ENCODE measurements around the gene GALR3. TPM values are rescaled to one million over a fixed set of nuclear protein-coding genes. Genes with fewer than 3 reads are reported as not detected.

GALR3 gene
- total RNA-seq, 1 donor from 2014 or later: not detected

GRCh38 chr22:37854946-37855345 is 31.8 kb downstream of the GALR3 start:
- no peak overlapping the region for H3K27ac Mint-ChIP-seq (ENCODE audit: unreplicated experiment)
- no peaks in the 10 kb centered on the region for H3K9me3 Mint-ChIP-seq (ENCODE audit: unreplicated experiment)
- TF ChIP-seq CTCF (IDR thresholded peaks at IDR 0.05; ENCODE audit: unreplicated experiment): no peak

GRCh38 chr22:37855462-37855861 is 32.3 kb downstream of the GALR3 start:
- H3K27me3 Mint-ChIP-seq (ENCODE audit: unreplicated experiment): peaks cover 4% of the 10 kb centered on the region
- H3K4me3 Mint-ChIP-seq (ENCODE audit: unreplicated experiment): no peak overlapping the region
- H3K27ac Mint-ChIP-seq (ENCODE audit: unreplicated experiment): no peak overlapping the region
- peaks cover 5% of the 10 kb centered on the region for H3K4me1 Mint-ChIP-seq (ENCODE audit: unreplicated experiment)
- H3K36me3 Mint-ChIP-seq (ENCODE audit: low read depth, unreplicated experiment): peaks cover 37% of the 10 kb centered on the region
- TF ChIP-seq CTCF (IDR thresholded peaks at IDR 0.05; ENCODE audit: unreplicated experiment): no peak
- no peaks in the 10 kb centered on the region for H3K9me3 Mint-ChIP-seq (ENCODE audit: unreplicated experiment)
- no peak for DNase-seq (ENCODE audit: low spot score)

More at GRCh38 chr22:37854946-37855345, 31.8 kb downstream of the GALR3 start:
- peaks cover 6% of the 10 kb centered on the region for H3K4me1 Mint-ChIP-seq (ENCODE audit: unreplicated experiment)
- H3K4me3 Mint-ChIP-seq (ENCODE audit: unreplicated experiment): no peak overlapping the region
- DNase-seq (ENCODE audit: low spot score): no peak
- peaks cover 4% of the 10 kb centered on the region for H3K27me3 Mint-ChIP-seq (ENCODE audit: unreplicated experiment)
- peaks cover 36% of the 10 kb centered on the region for H3K36me3 Mint-ChIP-seq (ENCODE audit: low read depth, unreplicated experiment)

GRCh38 chr22:37860796-37861421 is 37.7 kb downstream of the GALR3 start:
- Mint-ChIP-seq H3K4me3 (ENCODE audit: unreplicated experiment) (no peak overlapping the region), H3K27ac (ENCODE audit: unreplicated experiment) (no peak overlapping the region), H3K27me3 (ENCODE audit: unreplicated experiment) (no peaks in the 10 kb centered on the region), H3K4me1 (ENCODE audit: unreplicated experiment) (no peaks in the 10 kb centered on the region), H3K36me3 (ENCODE audit: low read depth, unreplicated experiment) (peaks cover 32% of the 10 kb centered on the region), H3K9me3 (ENCODE audit: unreplicated experiment) (no peaks in the 10 kb centered on the region)
- no peak for TF ChIP-seq CTCF (IDR thresholded peaks at IDR 0.05; ENCODE audit: unreplicated experiment)
- no peak for DNase-seq (ENCODE audit: low spot score)

- Mint-ChIP-seq H3K4me3 (ENCODE audit: unreplicated experiment) (peak overlapping the region; percentile 42), H3K27me3 (ENCODE audit: unreplicated experiment) (no peaks in the 10 kb centered on the region), H3K27ac (ENCODE audit: unreplicated experiment) (no peak overlapping the region), H3K4me1 (ENCODE audit: unreplicated experiment) (no peaks in the 10 kb centered on the region), H3K9me3 (ENCODE audit: unreplicated experiment) (no peaks in the 10 kb centered on the region), H3K36me3 (ENCODE audit: low read depth, unreplicated experiment) (peaks cover 33% of the 10 kb centered on the region)
- DNase-seq (ENCODE audit: low spot score): no peak
- no peak for TF ChIP-seq CTCF (IDR thresholded peaks at IDR 0.05; ENCODE audit: unreplicated experiment)
These were observed 39.6 kb downstream of the GALR3 start for GRCh38 chr22:37862570-37863325.

- peaks cover 40% of the 10 kb centered on the region for H3K36me3 Mint-ChIP-seq (ENCODE audit: low read depth, unreplicated experiment)
These were observed 42.3 kb downstream of the GALR3 start for GRCh38 chr22:37865510-37865909.

More at GRCh38 chr22:37865510-37865909, 42.3 kb downstream of the GALR3 start:
- no peaks in the 10 kb centered on the region for H3K27me3 Mint-ChIP-seq (ENCODE audit: unreplicated experiment)
- peak overlapping the region; percentile 43 for H3K4me3 Mint-ChIP-seq (ENCODE audit: unreplicated experiment)
- DNase-seq (ENCODE audit: low spot score): no peak
- TF ChIP-seq CTCF (IDR thresholded peaks at IDR 0.05; ENCODE audit: unreplicated experiment): no peak
- H3K27ac Mint-ChIP-seq (ENCODE audit: unreplicated experiment): no peak overlapping the region
- no peaks in the 10 kb centered on the region for H3K9me3 Mint-ChIP-seq (ENCODE audit: unreplicated experiment)
- no peaks in the 10 kb centered on the region for H3K4me1 Mint-ChIP-seq (ENCODE audit: unreplicated experiment)
